IPS-NIHi11 (cell line): ENCODE results near the gene UBTD2.

Source experiments
- DNase-seq: peaks from one replicate; pipeline ENCODE4 v3.0.0; 2012; ENCODE audit warnings: mixed read lengths, low spot score

UBTD2 gene

DNA sequence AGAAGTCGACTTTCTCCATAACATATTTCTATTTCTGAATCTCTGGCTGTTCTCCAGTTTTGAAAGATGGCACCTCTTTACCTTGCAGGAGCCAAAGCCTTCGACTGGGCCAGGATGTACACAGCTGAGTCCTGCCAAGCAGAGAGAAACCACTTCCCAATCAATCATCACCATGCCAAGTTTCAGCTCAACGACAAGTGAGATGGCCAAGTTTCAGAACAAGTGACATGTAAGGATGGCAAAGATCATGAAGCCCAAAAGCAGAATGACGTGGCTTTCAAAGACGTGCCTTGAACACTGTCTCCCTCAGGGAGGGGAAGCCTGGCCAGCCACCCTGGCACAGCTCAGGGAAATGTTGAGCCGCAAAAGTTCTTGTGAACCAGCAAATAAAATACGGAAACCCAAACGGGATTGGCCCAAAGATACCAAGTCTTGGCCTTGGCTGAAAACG is 113.3 kb downstream of the UBTD2 start:
- DNase-seq: no peak

DNA sequence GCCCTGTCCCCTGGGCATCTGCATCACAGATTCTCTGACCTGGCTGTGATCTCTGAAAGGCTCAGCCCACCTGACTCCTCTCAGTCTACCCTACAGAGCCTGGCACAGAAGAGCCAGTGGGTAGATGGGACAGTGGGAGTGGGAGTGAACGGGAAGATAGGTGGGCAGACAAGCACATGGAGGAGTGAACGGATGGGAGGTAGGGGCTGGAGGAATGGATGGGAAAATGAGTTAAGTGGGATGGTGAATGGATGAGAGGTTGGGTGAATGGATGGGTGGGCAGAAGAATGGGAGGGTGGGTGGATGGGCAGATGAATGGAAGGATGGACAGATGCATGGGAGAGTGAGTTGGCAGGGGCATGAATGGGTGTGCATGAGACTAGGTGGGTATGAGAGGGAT is 114.3 kb downstream of the UBTD2 start:
- no peak for DNase-seq

DNA sequence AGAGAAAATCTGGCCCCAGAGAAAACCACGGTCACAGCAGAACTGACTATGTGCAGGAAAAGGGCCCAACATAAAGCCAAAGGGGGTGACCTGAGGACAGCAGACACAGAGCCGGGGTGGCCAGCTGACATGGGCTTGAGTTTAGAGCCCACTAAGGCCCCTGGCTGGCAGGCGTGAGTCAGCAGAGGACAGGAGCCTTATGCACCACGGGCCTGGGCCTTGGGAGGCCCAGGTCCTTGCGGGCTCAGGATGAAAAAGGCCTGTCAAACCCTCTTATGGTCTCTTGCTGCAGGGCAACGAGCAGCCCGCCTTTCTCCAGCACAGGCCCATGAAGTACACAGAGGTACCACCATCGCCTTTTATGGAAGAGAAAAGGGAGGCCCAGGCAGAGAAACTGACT is 115.3 kb downstream of the UBTD2 start:
- DNase-seq: no peak

DNA sequence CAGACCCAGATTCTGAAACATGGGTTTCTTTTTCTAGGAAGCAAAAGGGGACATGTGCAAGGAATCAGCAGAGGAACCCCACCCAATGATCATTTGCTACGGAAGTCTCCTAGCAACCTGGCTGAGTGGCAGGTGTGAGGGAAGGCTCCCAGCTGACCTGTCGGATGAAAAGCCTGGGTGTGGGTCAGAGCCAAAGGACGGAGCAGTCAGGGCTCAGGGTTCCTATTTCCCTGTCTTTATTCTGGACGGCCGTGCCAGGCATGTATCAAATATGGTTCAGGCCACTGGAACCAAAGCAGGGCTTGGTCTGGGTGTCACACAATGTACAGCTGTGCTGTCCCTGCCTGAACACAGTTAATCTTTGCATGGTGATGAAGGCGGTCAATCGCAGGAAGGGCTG is 115.7 kb downstream of the UBTD2 start:
- DNase-seq: no peak

DNA sequence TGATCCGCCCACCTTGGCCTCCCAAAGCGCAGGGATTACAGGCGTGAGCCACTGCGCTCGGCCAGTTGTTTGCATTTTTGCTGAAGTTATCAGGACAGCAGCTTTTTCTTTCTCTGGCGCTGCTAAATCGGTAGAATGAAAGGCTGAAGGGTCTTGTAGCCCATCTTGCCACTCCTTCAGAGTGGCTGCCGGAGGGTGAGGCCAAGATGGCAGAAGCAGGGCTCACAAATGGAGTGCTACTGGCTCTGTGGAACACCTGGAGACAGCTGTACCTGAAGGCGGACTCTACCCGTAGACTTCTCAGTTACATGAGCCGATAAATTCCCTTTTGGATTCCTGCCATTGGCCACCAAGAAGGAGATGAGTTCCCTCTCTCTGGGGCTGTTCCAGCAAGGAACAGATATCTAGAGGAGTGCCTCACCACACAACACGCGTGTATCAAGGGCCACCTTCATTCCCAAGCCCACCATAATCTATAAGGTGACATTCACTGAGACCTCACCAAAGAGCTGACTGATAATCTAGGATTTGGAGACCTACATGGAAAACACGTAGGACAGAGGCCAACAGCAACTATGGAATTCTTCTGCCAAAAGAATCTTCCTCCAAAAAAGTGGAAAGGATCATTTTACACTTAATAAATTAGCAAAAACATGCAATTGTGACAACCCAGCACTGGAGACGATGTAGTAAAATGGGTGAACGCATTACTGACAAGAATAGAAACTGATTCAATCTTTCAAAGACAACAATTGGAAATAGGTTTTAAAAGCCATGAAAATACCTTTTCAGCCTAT is 117.3 kb downstream of the UBTD2 start:
- DNase-seq: no peak

DNA sequence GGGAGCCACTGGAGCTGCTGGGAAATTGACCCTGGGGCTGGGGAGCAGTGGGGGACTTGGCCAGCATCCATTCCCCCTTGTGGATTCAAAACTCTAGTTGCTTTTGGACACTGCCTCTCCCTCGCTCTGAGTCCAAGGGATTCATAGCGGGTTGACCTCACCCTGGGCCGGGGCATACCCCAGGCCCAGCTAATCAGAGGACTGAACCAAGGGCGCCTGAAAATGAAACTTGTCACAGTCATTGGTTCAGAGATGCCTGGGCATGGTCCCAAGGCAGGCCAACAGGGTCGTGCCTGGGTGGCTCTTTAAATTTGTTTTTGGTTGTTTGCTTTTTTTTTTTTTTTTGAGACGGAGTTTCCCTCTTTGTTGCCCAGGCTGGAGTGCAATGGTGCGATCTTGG is 118.1 kb downstream of the UBTD2 start:
- no peak for DNase-seq

DNA sequence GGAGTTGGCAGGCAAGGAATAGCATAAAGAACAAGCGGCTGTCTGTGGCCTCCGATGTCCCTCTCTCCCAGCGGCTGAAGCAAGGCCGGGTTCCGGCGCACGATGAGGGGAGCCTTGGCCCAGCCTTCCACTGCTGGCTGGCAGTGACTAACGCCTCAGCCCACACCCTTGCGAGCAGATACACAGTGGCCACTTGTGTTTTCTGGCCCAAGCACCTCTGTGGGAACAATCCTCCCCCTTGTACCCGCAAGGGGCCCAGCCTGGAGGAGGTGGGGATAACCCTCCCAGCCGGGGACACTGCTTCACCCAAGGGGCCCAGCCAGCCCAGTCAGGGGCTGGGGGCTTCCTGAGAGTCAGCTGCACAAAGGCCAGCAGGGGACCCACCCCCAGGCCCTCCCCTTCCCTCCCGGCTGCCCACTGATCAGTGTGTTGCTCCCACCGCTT is 118.8 kb downstream of the UBTD2 start:
- DNase-seq: no peak

DNA sequence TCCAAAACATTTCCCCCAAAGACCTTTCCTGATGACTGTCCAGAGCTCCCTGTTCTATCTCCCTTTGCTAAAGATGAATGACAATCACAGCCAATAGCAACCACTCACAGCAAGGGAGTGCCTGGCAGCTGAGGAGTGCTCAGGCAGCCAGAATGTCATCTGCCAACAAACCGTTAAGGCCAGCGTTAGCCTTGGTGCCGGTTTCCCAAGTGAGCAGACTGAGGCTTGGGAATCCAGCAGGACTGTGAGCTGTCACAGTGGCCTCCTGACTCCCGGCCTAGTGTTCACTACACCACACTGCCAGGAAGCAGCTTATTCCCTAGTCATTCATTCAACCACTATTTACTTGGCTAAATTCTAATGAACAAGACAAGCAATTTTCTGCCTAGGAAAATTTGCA is 120.2 kb downstream of the UBTD2 start:
- no peak for DNase-seq

DNA sequence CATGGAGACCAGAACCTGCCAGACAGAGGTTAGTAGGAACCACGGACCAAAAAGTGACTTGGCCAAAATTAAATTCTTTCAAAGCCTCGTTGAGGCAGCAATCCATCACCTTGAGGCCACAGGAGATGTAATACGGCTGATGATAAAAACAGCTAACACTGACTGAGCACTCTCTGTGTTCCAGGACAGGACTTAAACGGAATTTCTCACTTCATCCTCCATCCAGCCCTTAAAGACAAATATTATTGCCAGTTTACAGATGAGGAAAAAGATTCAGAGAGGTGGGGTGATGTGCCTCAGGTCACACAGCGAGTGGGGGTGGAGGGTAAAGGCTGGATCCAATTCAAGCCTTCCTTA is 120.6 kb downstream of the UBTD2 start:
- no peak for DNase-seq

DNA sequence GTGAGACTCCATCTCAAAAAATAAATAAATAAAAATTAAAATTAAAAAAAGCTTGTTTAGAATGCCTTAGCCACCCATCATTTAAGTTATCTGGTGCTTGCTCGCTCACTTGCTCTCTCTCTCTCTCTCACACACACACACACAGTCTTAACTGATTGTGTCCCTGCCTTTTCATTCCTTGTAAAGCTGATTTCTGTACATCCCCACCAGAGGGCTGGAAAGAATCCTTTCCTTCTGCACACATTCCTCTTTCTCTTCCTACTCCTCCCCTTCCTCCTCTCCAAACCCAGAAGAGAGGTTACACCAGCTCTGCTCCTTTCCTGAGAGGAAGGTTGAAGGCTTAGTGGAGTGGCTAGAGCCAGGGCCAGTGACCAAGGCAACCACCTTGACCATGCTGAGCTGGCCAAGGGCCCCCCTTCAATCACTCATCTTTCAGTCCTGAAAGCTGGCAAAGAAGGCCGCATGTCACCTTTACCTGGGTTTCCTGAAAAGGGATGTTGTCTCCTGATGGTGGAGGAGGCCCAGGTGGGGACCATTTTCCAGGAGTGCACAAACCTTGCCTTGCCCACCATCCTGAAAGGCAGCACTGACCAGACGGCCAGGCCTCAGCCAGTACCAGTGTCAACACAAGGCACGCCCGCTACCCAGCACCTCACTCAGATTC is 121.1 kb downstream of the UBTD2 start:
- DNase-seq: no peak

DNA sequence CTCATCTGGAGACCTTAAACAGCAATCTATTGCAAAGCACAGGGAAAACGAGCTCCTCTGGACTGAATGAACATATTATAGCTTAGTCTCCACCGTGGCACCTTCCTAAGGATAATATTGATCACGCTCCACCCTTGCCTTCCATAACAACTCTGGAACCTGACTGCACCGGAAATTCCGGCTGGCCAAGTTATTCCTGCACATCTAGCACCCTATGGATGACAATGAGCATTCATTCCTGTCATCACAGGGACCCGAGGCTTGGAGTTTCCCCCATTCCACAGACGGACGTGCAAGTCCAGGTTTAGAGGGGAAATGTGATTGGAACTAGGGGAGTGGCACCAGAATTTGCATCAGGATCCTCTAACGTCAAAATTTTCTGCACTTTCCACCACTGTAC is 123.1 kb downstream of the UBTD2 start:
- no peak for DNase-seq
